T-helper 1 cell treated with Interleukin-12 subunit alpha and Interleukin-12 subunit beta and Interleukin-4 antibody, amounts not matched to agents 30 ng/mL and 1 ng/mL, for 36 hours (primary cell): ENCODE data around the gene FXR2. TPM values are rescaled to one million over a fixed set of nuclear protein-coding genes. Genes with fewer than 3 reads are reported as not detected.

ENCODE experiments used
- intact Hi-C: fragments of 100-400 bp; cut with micrococcal nuclease; formaldehyde crosslinking; loops from one replicate; pipeline ENCODE4 v1.15.1; 2024
- total RNA-seq: library from RNA; stranded (reverse); gene quantifications from 2 replicates; pipeline ENCODE4 v1.2.3, GENCODE V29; 2022

FXR2 gene
- total RNA-seq = 32.6 and 40.1 TPM in 2 replicates

GRCh38 chr17:7614425-7615264 lies at the start of gene FXR2:
Gene FXR2, minus strand, starts transcription at chr17:7614897. Its CDS starts 365 bp downstream, at chr17:7614532.
- intact Hi-C loops = loop anchor here (1.0 to 2.0 kb wide), 11 partner anchors 13 to 318 kb away; partner anchors contain the start of genes ATP1B2, CNTROB, EIF5A and MPDU1

GRCh38 chr17:7656958-7657609 lies 42.4 kb upstream of the FXR2 start:
- intact Hi-C loops = no loop called here

- intact Hi-C loops = no loop called here
Measured at GRCh38 chr17:7655541-7655840, 40.8 kb upstream of the FXR2 start.

GRCh38 chr17:7654832-7655540 lies 40.3 kb upstream of the FXR2 start:
- intact Hi-C loops = no loop called here

- intact Hi-C loops = no loop called here
Measured at GRCh38 chr17:7652388-7653356, 38.0 kb upstream of the FXR2 start.

GRCh38 chr17:7651665-7652387 lies 37.1 kb upstream of the FXR2 start:
- intact Hi-C loops = no loop called here

- intact Hi-C loops = no loop called here
Measured at GRCh38 chr17:7651097-7651664, 36.5 kb upstream of the FXR2 start.

- intact Hi-C loops = loop anchor here (1.0 kb wide), 6 partner anchors 8 to 343 kb away; partner anchors contain the start of genes EIF5A, SAT2 and TMEM102
Measured at GRCh38 chr17:7650509-7651096, 35.9 kb upstream of the FXR2 start, which contains the start of gene ATP1B2. Gene ATP1B2, plus strand, starts transcription at chr17:7650926. Its CDS starts 593 bp downstream, at chr17:7651519.

- intact Hi-C loops = no loop called here
Measured at GRCh38 chr17:7647018-7647417, 32.3 kb upstream of the FXR2 start.

- intact Hi-C loops = no loop called here
Measured at GRCh38 chr17:7646457-7646856, 31.8 kb upstream of the FXR2 start.

GRCh38 chr17:7644775-7645174 lies 30.1 kb upstream of the FXR2 start:
- intact Hi-C loops = no loop called here

- intact Hi-C loops = loop anchor here (1.0 to 2.0 kb wide), 3 partner anchors 8 to 45 kb away; partner anchors contain the start of genes ATP1B2 and TP53
Measured at GRCh38 chr17:7641635-7642034, 26.9 kb upstream of the FXR2 start.

GRCh38 chr17:7640783-7641182 lies 26.1 kb upstream of the FXR2 start:
- intact Hi-C loops = loop anchor here (1.0 to 2.0 kb wide), 2 partner anchors 7 to 46 kb away; partner anchors contain the start of gene TP53

GRCh38 chr17:7636163-7636562 lies 21.5 kb upstream of the FXR2 start:
- intact Hi-C loops = no loop called here

GRCh38 chr17:7634384-7634783 lies 19.7 kb upstream of the FXR2 start:
- intact Hi-C loops = loop anchor here (5.0 kb wide), 1 partner anchor 83 kb away; the partner anchor contains the start of gene DNAH2

GRCh38 chr17:7633093-7633492 lies 18.4 kb upstream of the FXR2 start:
- intact Hi-C loops = loop anchor here (1.0 to 5.0 kb wide), 2 partner anchors 8 to 84 kb away; partner anchors contain the start of gene DNAH2

- intact Hi-C loops = loop anchor here (1.0 to 5.0 kb wide), 3 partner anchors 41 to 85 kb away; partner anchors contain the start of genes DNAH2 and TP53
Measured at GRCh38 chr17:7632492-7632894, 17.8 kb upstream of the FXR2 start.
